ENCODE results near the gene GNG12.

GNG12 gene

DNA sequence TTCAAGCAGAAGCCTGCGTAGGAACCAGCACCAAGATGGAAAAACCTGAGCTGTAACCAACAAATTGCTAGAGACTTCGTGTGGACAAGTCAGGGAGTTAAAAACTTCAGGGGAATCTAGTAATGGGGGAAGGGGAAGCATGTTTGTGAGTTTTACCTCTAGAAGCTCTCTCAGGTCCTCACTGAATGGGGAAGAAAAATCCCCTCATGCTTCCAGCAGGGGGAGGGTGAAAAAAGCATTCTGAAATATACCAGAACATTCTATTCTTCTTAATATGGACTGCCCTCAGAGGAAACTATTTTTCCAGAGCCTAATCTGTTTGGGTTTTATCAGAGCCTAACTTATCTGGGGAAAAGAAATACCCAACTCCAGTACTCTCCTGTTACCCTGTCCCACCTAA is 28.6 kb downstream of the GNG12 start:
- no peak overlapping the region for H3K27ac ChIP-seq
- TF ChIP-seq, protein P1, sequence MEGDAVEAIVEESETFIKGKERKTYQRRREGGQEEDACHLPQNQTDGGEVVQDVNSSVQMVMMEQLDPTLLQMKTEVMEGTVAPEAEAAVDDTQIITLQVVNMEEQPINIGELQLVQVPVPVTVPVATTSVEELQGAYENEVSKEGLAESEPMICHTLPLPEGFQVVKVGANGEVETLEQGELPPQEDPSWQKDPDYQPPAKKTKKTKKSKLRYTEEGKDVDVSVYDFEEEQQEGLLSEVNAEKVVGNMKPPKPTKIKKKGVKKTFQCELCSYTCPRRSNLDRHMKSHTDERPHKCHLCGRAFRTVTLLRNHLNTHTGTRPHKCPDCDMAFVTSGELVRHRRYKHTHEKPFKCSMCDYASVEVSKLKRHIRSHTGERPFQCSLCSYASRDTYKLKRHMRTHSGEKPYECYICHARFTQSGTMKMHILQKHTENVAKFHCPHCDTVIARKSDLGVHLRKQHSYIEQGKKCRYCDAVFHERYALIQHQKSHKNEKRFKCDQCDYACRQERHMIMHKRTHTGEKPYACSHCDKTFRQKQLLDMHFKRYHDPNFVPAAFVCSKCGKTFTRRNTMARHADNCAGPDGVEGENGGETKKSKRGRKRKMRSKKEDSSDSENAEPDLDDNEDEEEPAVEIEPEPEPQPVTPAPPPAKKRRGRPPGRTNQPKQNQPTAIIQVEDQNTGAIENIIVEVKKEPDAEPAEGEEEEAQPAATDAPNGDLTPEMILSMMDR (conservative IDR thresholded peaks at IDR 0.05): no peak

DNA sequence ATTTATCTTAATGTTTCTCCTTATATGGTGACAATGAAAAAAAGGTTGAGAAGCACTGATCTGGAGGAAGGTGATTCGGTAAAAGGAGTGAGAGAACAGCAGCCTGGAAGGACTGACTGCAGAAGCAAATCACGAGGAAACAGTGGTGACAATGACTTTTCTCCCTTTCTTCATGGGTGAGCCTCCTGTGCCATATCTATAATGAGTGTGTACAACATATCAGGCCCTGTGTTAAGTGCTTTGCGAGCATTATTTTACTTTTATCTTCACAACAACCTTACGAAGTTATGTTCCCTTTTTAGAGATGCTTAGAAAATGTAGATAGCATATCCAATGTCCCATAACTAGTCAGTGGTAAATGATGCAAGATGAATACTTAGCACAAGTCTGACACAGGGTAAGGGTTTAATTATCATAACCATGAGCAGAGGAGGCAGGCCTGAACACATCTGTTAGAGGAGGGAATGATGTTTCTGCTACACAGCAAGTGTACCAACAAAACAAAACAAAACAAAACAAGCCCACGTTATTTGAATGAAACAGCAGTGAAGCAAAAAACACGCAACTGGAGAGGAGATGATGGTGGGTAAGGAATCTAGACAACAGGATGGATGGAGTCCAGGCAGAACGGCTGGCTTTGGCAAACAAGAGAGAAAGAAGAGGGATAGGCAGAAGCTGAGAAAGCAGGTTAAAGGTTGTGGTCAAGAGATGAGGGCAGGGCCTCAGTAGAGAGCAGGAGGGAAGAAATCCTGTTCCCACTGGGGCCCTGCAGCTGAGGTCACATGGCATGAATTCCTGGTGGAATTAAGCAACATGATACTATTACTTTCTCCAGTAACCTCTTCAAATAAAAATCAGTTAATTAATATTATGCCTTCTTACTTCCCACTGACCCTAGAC is 29.6 kb downstream of the GNG12 start:
- no peak overlapping the region for H3K27ac ChIP-seq
- TF ChIP-seq, protein P1 (conservative IDR thresholded peaks at IDR 0.05): no peak

DNA sequence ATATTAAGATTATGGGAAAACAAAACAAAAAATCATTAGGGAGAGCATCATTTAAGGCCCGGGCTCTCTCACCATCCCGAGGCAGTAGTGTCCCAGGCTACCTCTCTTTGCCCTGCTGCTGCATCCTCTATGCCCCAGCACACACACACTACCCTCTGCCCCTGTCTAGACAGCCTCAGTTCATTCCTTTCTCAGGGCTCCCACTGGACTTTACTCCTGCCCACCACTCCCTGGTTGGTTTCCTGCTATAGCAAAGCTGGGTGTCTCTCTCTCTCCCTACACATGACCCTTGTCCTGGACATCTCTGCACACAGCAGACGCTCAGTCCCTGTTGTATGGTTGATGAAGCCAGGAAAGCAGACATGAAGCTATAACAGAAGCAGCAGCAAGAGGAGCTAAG is 30.7 kb downstream of the GNG12 start:
- TF ChIP-seq, protein P1 (conservative IDR thresholded peaks at IDR 0.05): no peak
- no peak overlapping the region for H3K27ac ChIP-seq

DNA sequence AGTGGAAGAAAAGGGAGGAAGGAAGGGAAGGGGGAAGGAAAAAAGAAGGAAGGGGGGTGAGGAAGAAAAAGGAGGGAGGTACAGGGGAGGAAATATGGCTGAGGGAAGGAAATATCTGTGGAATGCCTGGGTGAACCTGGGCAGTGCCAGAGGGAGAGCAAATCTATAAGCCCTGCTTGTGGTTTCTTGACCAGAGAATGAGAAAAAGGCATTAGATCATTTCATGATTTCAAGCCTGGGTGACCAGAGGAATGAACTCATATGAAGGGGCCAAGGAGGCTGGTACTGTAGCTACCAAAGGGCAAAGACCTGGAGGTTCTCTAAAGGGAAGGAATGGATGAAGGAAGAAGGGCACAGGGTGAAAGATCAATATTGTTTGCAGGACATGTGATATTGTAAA is 31.4 kb downstream of the GNG12 start:
- no peak overlapping the region for H3K27ac ChIP-seq
- TF ChIP-seq, protein P1 (conservative IDR thresholded peaks at IDR 0.05): no peak

DNA sequence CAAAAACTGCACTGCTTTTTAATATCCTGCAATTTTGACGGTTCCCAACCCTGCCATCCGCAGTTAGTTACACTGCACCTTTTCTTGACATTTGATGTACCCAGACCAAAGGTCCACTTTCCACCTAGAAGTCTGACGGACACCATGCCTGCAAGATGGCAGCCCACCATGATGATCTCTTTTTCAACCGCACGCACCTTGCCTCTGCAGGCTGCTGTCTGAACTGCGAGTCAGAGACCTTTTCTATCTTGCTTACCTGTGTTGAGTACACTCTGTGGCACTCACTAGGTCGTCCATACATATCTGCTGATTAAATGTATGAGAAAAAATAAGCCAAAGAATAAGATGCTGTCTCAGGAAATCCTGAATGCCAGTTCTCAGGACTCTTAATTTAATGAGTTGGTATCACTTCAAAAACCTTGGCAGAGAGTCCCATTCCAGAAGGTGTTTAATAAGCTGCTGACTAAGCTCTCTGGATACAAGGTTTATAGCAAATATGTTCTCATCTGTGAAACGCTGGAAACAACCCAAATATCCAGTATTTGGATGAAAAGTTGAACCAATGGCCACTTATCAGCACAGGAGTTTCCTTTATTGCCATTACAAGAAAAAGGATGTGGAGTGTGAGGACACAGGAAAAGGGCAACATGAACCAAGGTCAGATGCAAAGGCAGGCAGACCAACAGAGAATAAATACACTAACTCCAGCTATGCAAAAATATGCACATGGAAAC is 37.9 kb downstream of the GNG12 start:
- TF ChIP-seq, protein P1 (conservative IDR thresholded peaks at IDR 0.05): no peak
- no peak overlapping the region for H3K27ac ChIP-seq

DNA sequence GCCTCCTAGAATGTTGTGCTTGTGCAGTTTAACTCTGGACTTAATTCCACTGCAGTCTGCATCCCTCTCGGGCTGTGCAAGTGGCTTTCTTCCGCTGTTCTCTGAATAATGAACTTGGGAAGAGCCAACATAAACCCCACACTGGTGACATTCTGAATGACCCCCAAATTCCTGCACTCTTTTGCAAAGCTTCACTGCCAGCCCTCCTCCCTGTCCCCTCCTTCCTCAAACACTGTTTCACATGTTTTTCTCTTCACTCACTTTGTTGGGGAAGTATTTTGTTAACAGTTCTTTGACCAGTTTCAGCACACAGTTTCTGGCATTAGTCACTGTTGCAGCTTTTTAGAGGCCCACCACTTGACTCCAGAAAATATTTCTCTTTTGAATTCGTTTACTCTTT is 39.7 kb downstream of the GNG12 start:
- H3K27ac ChIP-seq: no peak overlapping the region
- TF ChIP-seq, protein P1 (conservative IDR thresholded peaks at IDR 0.05): no peak

DNA sequence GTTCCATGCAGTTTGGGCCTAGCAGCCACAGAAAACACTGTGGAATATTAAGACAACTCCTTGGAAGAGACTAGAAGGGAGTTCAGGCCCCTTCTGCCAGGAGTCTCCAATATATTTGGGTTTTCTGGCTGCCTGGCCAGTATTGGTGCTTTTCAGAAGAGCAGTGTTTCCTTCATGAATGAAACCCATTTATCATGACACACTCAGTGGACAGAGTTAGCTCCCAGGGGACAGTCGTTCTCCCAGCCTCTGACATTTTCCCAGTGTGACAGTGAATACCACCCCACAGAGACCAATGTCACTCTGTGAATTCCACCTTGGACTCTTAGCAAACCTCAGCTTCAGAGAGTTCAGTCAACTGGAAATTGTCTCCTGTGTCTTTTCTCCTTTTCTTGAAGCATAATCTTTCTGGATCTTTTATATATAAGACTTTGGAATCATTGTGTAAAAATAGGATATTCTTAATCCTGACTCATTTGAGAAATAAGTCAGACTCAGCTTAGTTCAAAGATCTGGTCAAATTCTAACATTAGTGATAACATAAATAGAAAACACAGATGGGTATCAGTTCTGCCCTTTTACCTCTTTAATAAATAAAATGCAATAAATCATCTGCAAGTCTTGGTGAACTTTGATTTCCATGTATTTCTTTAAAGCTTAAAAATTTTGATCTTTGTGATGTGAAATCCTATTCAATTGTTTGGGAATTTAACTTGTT is 40.4 kb downstream of the GNG12 start:
- H3K27ac ChIP-seq: no peak overlapping the region
- TF ChIP-seq, protein P1 (conservative IDR thresholded peaks at IDR 0.05): no peak
